Measurements from ENCODE around the gene SLC30A2.

DNA sequence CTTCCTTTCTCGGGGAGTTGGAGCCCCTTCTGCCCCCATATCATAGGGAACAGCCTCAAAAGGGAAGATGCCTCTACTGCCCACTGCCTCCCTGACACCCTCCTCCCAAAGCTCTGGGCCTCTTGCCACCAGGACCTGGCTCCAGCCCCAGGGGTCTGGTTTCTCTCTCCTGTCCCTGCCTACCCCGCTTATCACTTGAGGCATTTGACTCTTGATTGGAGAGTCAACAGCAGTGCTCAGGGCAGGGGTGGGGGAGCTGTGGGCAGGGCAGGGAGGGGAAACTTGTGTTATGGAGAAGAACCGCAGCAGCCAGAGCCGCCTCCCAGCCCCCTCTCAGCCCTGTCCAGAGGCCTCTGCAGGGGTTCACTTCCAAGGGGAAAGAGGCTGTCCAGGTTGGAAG is 20.9 kb upstream of the SLC30A2 start:
- TF ChIP-seq GATA3 (IDR thresholded peaks at IDR 0.05; ENCODE audit: low read depth, low read length): no peak
- TF ChIP-seq GATA2 (IDR thresholded peaks at IDR 0.05; ENCODE audit: low read depth, low read length): no peak

All from SH-SY5Y (cell line).